ENCODE results near the gene ANO9.
A peak's percentile ranks its signal among the peaks of the same experiment; 100 is the strongest.

ANO9 gene

GRCh38 chr11:371051-371450 is 70.8 kb downstream of the ANO9 start:
- peak overlapping the region; percentile 79 for H3K27ac ChIP-seq
- no peaks in the 10 kb centered on the region for H3K9me3 ChIP-seq (ENCODE audit: severe bottlenecking)
- no peak for DNase-seq
- peaks cover 38% of the 10 kb centered on the region for H3K36me3 ChIP-seq
- H3K4me3 ChIP-seq (ENCODE audit: low read depth, low read length), result peak overlapping the region; percentile 88
- no peaks in the 10 kb centered on the region for H3K27me3 ChIP-seq (ENCODE audit: insufficient read depth, low read depth, severe bottlenecking)
- TF ChIP-seq CTCF (IDR thresholded peaks at IDR 0.05; ENCODE audit: low read depth, low read length), result no peak

GRCh38 chr11:370070-370941 is 71.5 kb downstream of the ANO9 start:
- peak overlapping the region; percentile 88 for H3K4me3 ChIP-seq (ENCODE audit: low read depth, low read length)

GRCh38 chr11:369336-370018 is 72.3 kb downstream of the ANO9 start, which contains the start of gene B4GALNT4:
TSS of gene B4GALNT4 (plus strand) at chr11:369499. CDS start at chr11:369804, 305 bp downstream.
- Histone ChIP-seq H3K36me3 (peaks cover 31% of the 10 kb centered on the region), H3K9me3 (ENCODE audit: severe bottlenecking) (no peaks in the 10 kb centered on the region), H3K4me3 (ENCODE audit: low read depth, low read length) (peak within 1 kb of the TSS; percentile 88), H3K27ac (peak within 1 kb of the TSS; percentile 79), H3K27me3 (ENCODE audit: insufficient read depth, low read depth, severe bottlenecking) (no peaks in the 10 kb centered on the region)
- no peak for TF ChIP-seq CTCF (IDR thresholded peaks at IDR 0.05; ENCODE audit: low read depth, low read length)
- DNase-seq, result peak; percentile 57

More at GRCh38 chr11:370070-370941, 71.5 kb downstream of the ANO9 start:
- H3K36me3 ChIP-seq, result peaks cover 33% of the 10 kb centered on the region
- TF ChIP-seq CTCF (IDR thresholded peaks at IDR 0.05; ENCODE audit: low read depth, low read length), result peak; percentile 23; the same call in 1 of the 2 replicates
- H3K27me3 ChIP-seq (ENCODE audit: insufficient read depth, low read depth, severe bottlenecking), result no peaks in the 10 kb centered on the region
- H3K27ac ChIP-seq, result peak overlapping the region; percentile 79
- DNase-seq, result no peak
- H3K9me3 ChIP-seq (ENCODE audit: severe bottlenecking), result no peaks in the 10 kb centered on the region

- no peak for TF ChIP-seq CTCF (IDR thresholded peaks at IDR 0.05; ENCODE audit: low read depth, low read length)
- peak; percentile 50 for DNase-seq
- H3K36me3 ChIP-seq, result peaks cover 24% of the 10 kb centered on the region
- no peaks in the 10 kb centered on the region for H3K27me3 ChIP-seq (ENCODE audit: insufficient read depth, low read depth, severe bottlenecking)
- peak overlapping the region; percentile 44 for H3K4me3 ChIP-seq (ENCODE audit: low read depth, low read length)
- peak overlapping the region; percentile 36 for H3K27ac ChIP-seq
- no peaks in the 10 kb centered on the region for H3K9me3 ChIP-seq (ENCODE audit: severe bottlenecking)
These were observed 73.1 kb downstream of the ANO9 start for GRCh38 chr11:368414-369335.

- H3K9me3 ChIP-seq (ENCODE audit: severe bottlenecking), result no peaks in the 10 kb centered on the region
- no peak overlapping the region; the same call in 1 of the 2 replicates for H3K4me3 ChIP-seq (ENCODE audit: low read depth, low read length)
- no peak for TF ChIP-seq CTCF (IDR thresholded peaks at IDR 0.05; ENCODE audit: low read depth, low read length)
- DNase-seq, result no peak
- H3K27me3 ChIP-seq (ENCODE audit: insufficient read depth, low read depth, severe bottlenecking), result no peaks in the 10 kb centered on the region
- peaks cover 18% of the 10 kb centered on the region for H3K36me3 ChIP-seq
- no peak overlapping the region for H3K27ac ChIP-seq
These were observed 73.8 kb downstream of the ANO9 start for GRCh38 chr11:367956-368413.
